ENCODE data around the gene TCAP.
"Not testable (repeated sequence)": the region's sequence is repeated elsewhere in the genome, so short reads cannot be mapped to it uniquely, and the experiment has no call there.

The TCAP gene

DNA sequence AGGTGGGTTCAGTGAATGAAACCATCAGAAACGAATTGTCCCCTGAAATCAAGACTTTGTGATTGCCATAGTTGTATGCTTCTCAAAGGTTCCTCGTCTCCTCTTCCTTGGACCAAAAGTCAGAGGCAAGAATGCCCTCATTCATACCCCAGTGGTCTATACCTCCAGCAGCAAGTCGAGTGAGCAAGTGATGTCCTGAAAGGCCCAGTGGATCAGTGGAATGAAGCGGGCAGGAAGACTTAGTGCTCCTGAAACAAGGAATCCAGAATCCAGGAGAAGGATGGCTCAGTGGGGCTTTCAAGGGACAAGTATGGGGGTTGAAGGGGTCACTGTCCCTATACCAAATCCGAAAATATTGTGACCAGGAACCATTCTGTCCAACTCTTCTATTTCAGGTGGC lies 29.4 kb downstream of the TCAP start:
- no peak overlapping the region for H3K9ac ChIP-seq
- no peaks in the 10 kb centered on the region for H3K9me3 ChIP-seq
- no peak for TF ChIP-seq Cebpa-rat (IDR thresholded peaks at IDR 0.05)
- H3K4me1 ChIP-seq = no peaks in the 10 kb centered on the region
- peaks cover 14% of the 10 kb centered on the region for H3K27me3 ChIP-seq
- H4K20me1 ChIP-seq = no peaks in the 10 kb centered on the region
- H3K4me3 ChIP-seq = no peak overlapping the region
- no peak overlapping the region for H3K4me2 ChIP-seq
- no peaks in the 10 kb centered on the region for H3K36me3 ChIP-seq
- H3K27ac ChIP-seq = no peak overlapping the region

DNA sequence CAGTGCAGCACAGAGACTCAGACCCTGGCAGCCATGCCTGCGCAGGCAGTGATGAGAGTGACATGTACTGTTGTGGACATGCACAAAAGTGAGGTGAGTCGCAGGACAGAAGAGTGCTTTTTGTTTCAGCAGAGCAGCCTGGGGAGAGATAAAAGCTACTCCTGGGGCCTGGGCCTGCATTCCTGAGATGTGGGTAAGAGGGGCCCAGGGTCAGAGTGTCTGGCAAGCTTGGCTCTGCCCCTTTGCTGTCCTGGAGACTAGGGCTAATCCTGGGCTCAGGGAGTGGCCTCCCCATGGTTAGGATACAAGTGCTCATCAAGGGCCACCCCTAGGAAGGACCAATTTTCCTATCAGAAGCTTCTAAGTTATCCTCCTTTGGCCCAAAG lies 29.9 kb downstream of the TCAP start:
- Histone ChIP-seq H3K9me3 (no peaks in the 10 kb centered on the region), H3K27ac (no peak overlapping the region), H3K9ac (no peak overlapping the region), H3K36me3 (no peaks in the 10 kb centered on the region), H3K4me2 (no peak overlapping the region), H3K27me3 (peaks cover 19% of the 10 kb centered on the region), H4K20me1 (no peaks in the 10 kb centered on the region), H3K4me1 (no peaks in the 10 kb centered on the region), H3K4me3 (no peak overlapping the region)
- TF ChIP-seq Cebpa-rat (IDR thresholded peaks at IDR 0.05) = no peak

DNA sequence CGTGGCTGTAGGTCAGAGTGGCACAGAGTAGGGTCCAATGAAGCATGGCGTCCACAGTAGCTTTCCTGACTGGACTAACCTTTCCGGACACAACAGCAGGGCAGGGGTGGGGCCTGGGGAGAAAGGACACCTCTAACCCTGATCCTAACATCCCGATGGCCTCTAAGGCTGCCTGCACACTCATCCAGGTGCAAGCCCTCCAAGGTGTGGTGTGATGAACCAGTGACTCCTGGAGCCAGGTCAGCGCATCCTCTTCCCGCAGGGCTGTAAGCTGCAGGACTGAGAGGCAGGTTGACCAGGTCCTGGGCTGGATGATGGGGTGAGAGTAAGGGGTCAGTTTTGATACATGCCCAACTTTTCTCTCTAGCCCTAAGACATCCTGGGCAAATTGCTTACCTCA lies 31.6 kb downstream of the TCAP start:
- Histone ChIP-seq H3K4me3 (no peak overlapping the region), H3K9ac (no peak overlapping the region), H3K9me3 (no peaks in the 10 kb centered on the region), H3K4me1 (no peaks in the 10 kb centered on the region), H4K20me1 (no peaks in the 10 kb centered on the region), H3K36me3 (no peaks in the 10 kb centered on the region), H3K4me2 (no peak overlapping the region), H3K27me3 (peaks cover 35% of the 10 kb centered on the region), H3K27ac (no peak overlapping the region)
- no peak for TF ChIP-seq Cebpa-rat (IDR thresholded peaks at IDR 0.05)

DNA sequence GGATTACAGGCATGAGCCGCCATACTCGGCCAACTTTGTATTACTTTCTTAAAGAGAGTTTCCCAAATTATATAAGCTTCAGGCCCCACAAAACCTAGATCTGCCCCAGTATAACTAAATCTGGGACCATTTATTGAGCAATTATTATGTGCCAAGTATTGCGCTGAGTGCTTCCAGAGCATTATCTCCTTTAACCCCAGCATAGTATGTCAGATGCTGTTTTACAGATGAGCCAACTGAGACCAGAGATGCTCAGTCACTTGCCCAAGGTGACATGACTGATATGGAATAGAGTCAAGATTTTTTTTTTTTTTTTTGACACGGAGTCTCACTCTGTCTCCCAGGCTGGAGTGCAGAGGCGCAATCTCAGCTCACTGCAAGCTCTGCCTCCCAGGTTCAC lies 32.8 kb downstream of the TCAP start:
- H3K9me3 ChIP-seq = no peaks in the 10 kb centered on the region
- H3K9ac ChIP-seq = no peak overlapping the region
- no peaks in the 10 kb centered on the region for H3K4me1 ChIP-seq
- no peak overlapping the region for H3K4me3 ChIP-seq
- H3K27me3 ChIP-seq = peaks cover 39% of the 10 kb centered on the region
- H3K27ac ChIP-seq = no peak overlapping the region
- no peaks in the 10 kb centered on the region for H4K20me1 ChIP-seq
- H3K36me3 ChIP-seq = no peaks in the 10 kb centered on the region
- no peak for TF ChIP-seq Cebpa-rat (IDR thresholded peaks at IDR 0.05)
- no peak overlapping the region for H3K4me2 ChIP-seq

DNA sequence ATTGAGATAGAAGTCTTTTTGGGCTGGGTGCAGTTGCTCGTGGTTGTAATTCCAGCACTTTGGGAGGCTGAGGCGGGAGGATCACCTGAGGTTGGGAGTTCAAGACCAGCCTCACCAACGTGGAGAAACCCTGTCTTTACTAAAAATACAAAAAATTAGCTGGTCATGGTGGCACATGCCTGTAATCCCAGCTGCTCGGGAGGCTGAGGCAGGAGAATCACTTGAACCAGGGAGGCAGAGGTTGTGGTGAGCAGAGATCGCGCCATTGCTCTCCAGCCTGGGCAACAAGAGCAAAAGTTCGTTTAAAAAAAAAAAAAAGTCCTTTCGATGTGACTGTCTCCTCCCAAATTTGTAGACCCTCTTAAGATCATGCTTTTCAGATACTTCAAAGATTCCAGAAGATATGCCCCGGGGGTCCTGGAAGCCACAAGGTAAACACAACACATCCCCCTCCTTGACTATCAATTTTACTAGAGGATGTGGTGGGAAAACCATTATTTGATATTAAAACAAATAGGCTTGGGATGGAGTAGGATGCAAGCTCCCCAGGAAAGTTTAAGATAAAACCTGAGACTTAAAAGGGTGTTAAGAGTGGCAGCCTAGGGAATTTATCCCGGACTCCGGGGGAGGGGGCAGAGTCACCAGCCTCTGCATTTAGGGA lies 34.1 kb downstream of the TCAP start:
- not testable (repeated sequence) for H3K9ac ChIP-seq, H3K36me3 ChIP-seq, H4K20me1 ChIP-seq, H3K4me3 ChIP-seq, H3K9me3 ChIP-seq, H3K4me2 ChIP-seq, H3K27ac ChIP-seq
- Histone ChIP-seq H3K4me1 (peaks cover 12% of the 10 kb centered on the region), H3K27me3 (peaks cover 39% of the 10 kb centered on the region)

DNA sequence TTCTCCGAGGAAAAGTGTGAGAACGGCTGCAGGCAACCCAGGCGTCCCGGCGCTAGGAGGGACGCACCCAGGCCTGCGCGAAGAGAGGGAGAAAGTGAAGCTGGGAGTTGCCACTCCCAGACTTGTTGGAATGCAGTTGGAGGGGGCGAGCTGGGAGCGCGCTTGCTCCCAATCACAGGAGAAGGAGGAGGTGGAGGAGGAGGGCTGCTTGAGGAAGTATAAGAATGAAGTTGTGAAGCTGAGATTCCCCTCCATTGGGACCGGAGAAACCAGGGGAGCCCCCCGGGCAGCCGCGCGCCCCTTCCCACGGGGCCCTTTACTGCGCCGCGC lies 34.6 kb downstream of the TCAP start, which contains the start of gene ERBB2:
TSS of gene ERBB2 (plus strand) at position 247 of the 330 bp plus-strand sequence. CDS start 175 bp downstream, outside the sequence.
- Histone ChIP-seq H3K4me1 (peaks cover 17% of the 10 kb centered on the region), H4K20me1 (no peaks in the 10 kb centered on the region), H3K4me3 (no peak within 1 kb of the TSS), H3K9me3 (no peaks in the 10 kb centered on the region), H3K4me2 (no peak within 1 kb of the TSS), H3K27me3 (peaks cover 39% of the 10 kb centered on the region), H3K27ac (no peak within 1 kb of the TSS), H3K9ac (no peak within 1 kb of the TSS), H3K36me3 (no peaks in the 10 kb centered on the region)
- no peak for TF ChIP-seq Cebpa-rat (IDR thresholded peaks at IDR 0.05)

DNA sequence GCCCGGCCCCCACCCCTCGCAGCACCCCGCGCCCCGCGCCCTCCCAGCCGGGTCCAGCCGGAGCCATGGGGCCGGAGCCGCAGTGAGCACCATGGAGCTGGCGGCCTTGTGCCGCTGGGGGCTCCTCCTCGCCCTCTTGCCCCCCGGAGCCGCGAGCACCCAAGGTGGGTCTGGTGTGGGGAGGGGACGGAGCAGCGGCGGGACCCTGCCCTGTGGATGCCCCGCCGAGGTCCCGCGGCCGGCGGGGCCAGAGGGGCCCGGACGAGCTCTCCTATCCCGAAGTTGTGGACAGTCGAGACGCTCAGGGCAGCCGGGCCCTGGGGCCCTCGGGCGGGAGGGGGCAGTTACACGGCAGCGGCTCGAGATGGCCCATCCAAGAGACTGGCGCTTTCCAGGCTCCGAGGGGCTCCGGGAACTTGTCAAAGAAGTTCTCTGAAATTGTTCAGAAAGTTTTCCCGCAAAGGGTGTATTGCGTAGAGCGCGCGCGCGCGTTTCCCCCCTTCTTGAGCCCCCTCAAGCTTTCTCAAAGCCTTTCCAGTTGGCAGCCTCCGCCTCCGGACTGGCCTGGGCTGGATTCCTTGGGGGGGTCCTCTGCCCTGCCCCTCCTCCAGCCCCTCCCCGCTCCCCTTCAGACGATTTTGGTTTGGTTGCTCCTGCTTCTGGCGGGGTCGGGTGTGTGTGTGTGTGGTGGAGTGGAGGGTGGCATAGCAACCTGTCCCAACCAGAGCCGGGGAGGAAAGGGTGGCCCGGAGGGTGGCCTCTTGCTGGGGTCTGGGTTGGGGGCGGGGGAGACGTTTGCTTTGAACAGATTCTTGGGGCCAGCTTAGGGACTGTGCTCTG lies 35.2 kb downstream of the TCAP start:
- Histone ChIP-seq H3K27ac (no peak overlapping the region), H3K4me3 (no peak overlapping the region), H3K9ac (no peak overlapping the region), H3K9me3 (no peaks in the 10 kb centered on the region), H3K27me3 (peaks cover 39% of the 10 kb centered on the region), H3K4me1 (peaks cover 22% of the 10 kb centered on the region), H3K4me2 (no peak overlapping the region), H3K36me3 (no peaks in the 10 kb centered on the region), H4K20me1 (no peaks in the 10 kb centered on the region)
- no peak for TF ChIP-seq Cebpa-rat (IDR thresholded peaks at IDR 0.05)

DNA sequence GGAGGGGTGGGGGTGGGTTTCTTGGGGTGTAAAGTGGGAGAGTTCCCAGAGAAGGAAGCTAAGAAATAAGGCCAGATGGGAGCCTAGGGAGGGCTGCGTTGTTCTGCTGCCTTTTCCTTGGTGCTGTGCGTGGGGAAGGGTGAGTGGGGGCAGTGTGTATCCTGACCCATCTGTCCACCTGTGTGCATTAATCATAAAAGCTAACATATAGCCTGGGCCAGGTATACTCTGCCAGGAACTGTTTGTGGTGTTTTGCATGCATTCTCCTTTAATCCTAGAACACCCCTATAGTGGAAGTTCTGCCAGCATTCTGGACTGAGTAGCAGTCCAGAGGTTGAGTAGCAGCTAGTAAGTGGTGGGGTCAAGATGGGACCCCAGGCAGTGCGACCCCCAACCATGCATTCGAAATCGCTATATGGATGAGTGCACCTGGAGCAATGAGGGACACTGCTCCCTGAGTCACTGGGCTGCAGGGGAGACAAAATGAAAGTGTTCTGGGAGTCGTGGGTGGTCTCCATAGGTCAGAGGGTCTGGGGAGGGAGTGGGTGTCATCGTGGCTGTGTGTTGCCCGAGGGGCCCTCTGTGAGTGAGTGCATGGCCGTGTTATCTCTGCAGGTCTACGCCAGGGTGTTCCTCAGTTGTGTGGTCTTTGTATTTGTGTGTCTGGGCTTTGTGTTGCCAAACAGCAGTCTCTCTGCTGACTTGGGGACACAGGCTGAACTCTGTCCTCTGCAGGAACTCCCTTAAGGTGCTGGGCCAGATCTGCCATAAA lies 36.0 kb downstream of the TCAP start:
- H3K4me2 ChIP-seq = no peak overlapping the region
- H4K20me1 ChIP-seq = no peaks in the 10 kb centered on the region
- no peak overlapping the region for H3K4me3 ChIP-seq
- peaks cover 31% of the 10 kb centered on the region for H3K4me1 ChIP-seq
- H3K27ac ChIP-seq = no peak overlapping the region
- TF ChIP-seq Cebpa-rat (IDR thresholded peaks at IDR 0.05) = no peak
- no peaks in the 10 kb centered on the region for H3K9me3 ChIP-seq
- no peak overlapping the region for H3K9ac ChIP-seq
- peaks cover 39% of the 10 kb centered on the region for H3K27me3 ChIP-seq
- no peaks in the 10 kb centered on the region for H3K36me3 ChIP-seq

DNA sequence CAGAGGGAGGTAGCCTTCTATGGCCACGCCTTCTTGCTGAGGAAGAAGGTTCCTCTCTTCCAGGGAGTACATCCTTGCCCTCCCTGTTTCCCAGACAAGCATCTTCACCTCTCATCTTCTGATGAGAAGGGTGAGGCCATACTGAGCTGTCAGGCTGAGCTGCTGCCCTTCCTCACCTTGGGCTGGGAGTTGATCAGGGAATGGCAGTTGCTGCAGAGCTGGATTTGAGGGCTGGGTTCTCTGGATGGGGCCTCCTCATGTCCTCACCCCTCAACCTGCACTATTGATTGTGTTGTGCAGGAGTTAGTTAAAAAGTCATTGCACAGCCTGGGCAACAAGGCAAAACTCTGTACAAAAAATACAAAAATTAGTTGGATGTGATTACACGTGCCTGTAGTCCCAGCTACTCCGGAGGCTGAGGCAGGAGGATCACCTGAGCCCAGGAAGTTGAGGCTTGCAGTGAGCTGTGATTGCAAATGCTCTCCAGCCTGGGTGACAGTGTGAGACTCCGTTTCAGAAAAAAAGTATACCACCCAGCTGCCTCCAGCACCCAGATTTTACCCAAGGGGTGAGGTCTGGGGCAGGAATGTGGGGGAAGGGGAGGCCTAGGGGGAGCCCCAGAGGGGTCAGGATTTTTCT lies 36.8 kb downstream of the TCAP start:
- H3K4me2 ChIP-seq = no peak overlapping the region
- peaks cover 38% of the 10 kb centered on the region for H3K4me1 ChIP-seq
- no peak for TF ChIP-seq Cebpa-rat (IDR thresholded peaks at IDR 0.05)
- no peak overlapping the region for H3K27ac ChIP-seq
- no peaks in the 10 kb centered on the region for H3K36me3 ChIP-seq
- H3K4me3 ChIP-seq = no peak overlapping the region
- H3K9me3 ChIP-seq = no peaks in the 10 kb centered on the region
- peaks cover 39% of the 10 kb centered on the region for H3K27me3 ChIP-seq
- H4K20me1 ChIP-seq = no peaks in the 10 kb centered on the region
- no peak overlapping the region for H3K9ac ChIP-seq

All from BLaER1 (cell line).